IMR-90 (cell line): Measurements from ENCODE around the gene KLHDC7B. TPM values are rescaled to one million over a fixed set of nuclear protein-coding genes. Genes with fewer than 3 reads are reported as not detected.

Experiments
- ATAC-seq: fragments of 200-7000 bp; cut with Tn5 transposase; 2 replicates; pipeline ENCODE4 v1.9.1; 2020; ENCODE audit warnings: low read depth, mild to moderate bottlenecking, moderate library complexity
- BruUV-seq: library from RNA; stranded (reverse); fragments of 400-500 nt; replicated peaks from 2 replicates; lab custom pipeline; 2021; lab: Mats Ljungman, UMichigan
- CTCF ChIA-PET: fragments of 300-600 bp; formaldehyde crosslinking; extraction: SDS; loops from one replicate; lab custom pipeline; 2021; ENCODE audit warnings: antibody characterized with exemption; lab: Yijun Ruan, JAX
- POLR2A ChIA-PET: fragments of 300-600 bp; sonication (Branson Sonifier 250); formaldehyde crosslinking; loops from one replicate; lab custom pipeline; 2022; ENCODE audit warnings: antibody characterized with exemption; ENCODE audit not compliant: unreplicated experiment; lab: Charles Lee
- DNase-seq: peaks from one replicate; pipeline ENCODE4 v3.0.0; 2013
- H2AFZ ChIP-seq: replicated peaks from 2 replicates; pipeline ENCODE3; 2013; ENCODE audit warnings: low read length, mild to moderate bottlenecking; ENCODE audit not compliant: poor library complexity
- H2AK5ac ChIP-seq: 2 replicates; pipeline ENCODE4 v1.6.1; 2013; ENCODE audit warnings: low read depth, low read length, inconsistent platforms
- H2AK9ac ChIP-seq: replicated peaks from 2 replicates; pipeline ENCODE3; 2013; ENCODE audit warnings: mild to moderate bottlenecking, low read depth, low read length, moderate library complexity; ENCODE audit not compliant: poor library complexity
- H2BK120ac ChIP-seq: 2 replicates; pipeline ENCODE4 v1.6.1; 2013; ENCODE audit warnings: low read depth, low read length, inconsistent platforms
- H2BK15ac ChIP-seq: 3 replicates; pipeline ENCODE4 v1.6.1; 2013; ENCODE audit warnings: low read depth, low read length, inconsistent platforms
- H2BK20ac ChIP-seq: 2 replicates; pipeline ENCODE4 v1.6.1; 2013; ENCODE audit warnings: low read depth, mild to moderate bottlenecking, inconsistent platforms, low read length, moderate library complexity
- H2BK5ac ChIP-seq: 2 replicates; pipeline ENCODE4 v1.6.1; 2013; ENCODE audit warnings: mild to moderate bottlenecking, low read depth, low read length, inconsistent platforms; ENCODE audit not compliant: poor library complexity, severe bottlenecking
- H3K14ac ChIP-seq: replicated peaks from 2 replicates; pipeline ENCODE4 v1.6.1; 2013; ENCODE audit warnings: low read depth, low read length, inconsistent platforms
- H3K18ac ChIP-seq: 2 replicates; pipeline ENCODE4 v1.6.1; 2013; ENCODE audit warnings: low read depth, low read length, control low read depth
- H3K23ac ChIP-seq: 2 replicates; pipeline ENCODE4 v1.6.1; 2013; ENCODE audit warnings: low read depth, low read length, inconsistent platforms
- H3K27ac ChIP-seq: 2 replicates; pipeline ENCODE4 v1.5.1; 2013; ENCODE audit warnings: mild to moderate bottlenecking, control low read depth, low read length; ENCODE audit not compliant: insufficient read depth
- H3K27me3 ChIP-seq: 2 replicates; pipeline ENCODE4 v1.6.1; 2013; ENCODE audit warnings: low read length; ENCODE audit not compliant: control insufficient read depth, insufficient read depth
- H3K36me3 ChIP-seq: 2 replicates; pipeline ENCODE4 v1.6.1; 2013; ENCODE audit warnings: low read length, mixed read lengths; ENCODE audit not compliant: control insufficient read depth, insufficient read depth
- H3K4ac ChIP-seq: 2 replicates; pipeline ENCODE4 v1.6.1; 2013; ENCODE audit warnings: low read depth, low read length, inconsistent platforms
- H3K4me1 ChIP-seq: 2 replicates; pipeline ENCODE4 v1.6.1; 2013; ENCODE audit warnings: low read length, mixed read lengths; ENCODE audit not compliant: control insufficient read depth, insufficient read depth
- H3K4me2 ChIP-seq: 2 replicates; pipeline ENCODE4 v1.6.1; 2013; ENCODE audit warnings: low read depth, mild to moderate bottlenecking, control low read depth, low read length, moderate library complexity
- H3K4me3 ChIP-seq: 2 replicates; pipeline ENCODE4 v1.5.1; 2013; ENCODE audit warnings: low read depth, mild to moderate bottlenecking, control low read depth, low read length, moderate library complexity; ENCODE audit not compliant: insufficient read depth
- H3K56ac ChIP-seq: 2 replicates; pipeline ENCODE4 v1.6.1; 2013; ENCODE audit warnings: low read length, inconsistent platforms; ENCODE audit not compliant: insufficient read depth; ENCODE audit errors: extremely low read depth
- H3K79me1 ChIP-seq, 2 experiments: 2 replicates each; pipeline ENCODE4 v1.6.1; 2013; ENCODE audit warnings: low read length in 2 of 2, inconsistent platforms in 1 of 2, low read depth in 1 of 2
- H3K9ac ChIP-seq: 2 replicates; pipeline ENCODE4 v1.6.1; 2013; ENCODE audit warnings: low read depth, low read length, control low read depth
- H3K9me1 ChIP-seq: 2 replicates; pipeline ENCODE4 v1.6.1; 2013; ENCODE audit warnings: low read length, inconsistent platforms; ENCODE audit not compliant: insufficient read depth
- H3K9me3 ChIP-seq: 2 replicates; pipeline ENCODE4 v1.6.1; 2013; ENCODE audit warnings: low read length; ENCODE audit not compliant: control insufficient read depth, insufficient read depth
- H4K20me1 ChIP-seq: 2 replicates; pipeline ENCODE4 v1.6.1; 2013; ENCODE audit warnings: low read length, inconsistent platforms; ENCODE audit not compliant: insufficient read depth
- H4K5ac ChIP-seq: 2 replicates; pipeline ENCODE4 v1.6.1; 2013; ENCODE audit warnings: mild to moderate bottlenecking, low read depth, low read length, control low read depth
- H4K8ac ChIP-seq, 2 experiments: 2 replicates each; pipeline ENCODE4 v1.6.1; 2013; ENCODE audit warnings: low read depth in 2 of 2, low read length in 2 of 2, control low read depth in 1 of 2, inconsistent platforms in 1 of 2
- H4K91ac ChIP-seq: 2 replicates; pipeline ENCODE4 v1.6.1; 2013; ENCODE audit warnings: low read depth, low read length, inconsistent platforms; ENCODE audit not compliant: insufficient read depth
- CEBPB ChIP-seq: IDR thresholded peaks from 2 replicates; pipeline ENCODE4 v1.6.1; 2012; ENCODE audit warnings: low read depth, low read length, improper control_type of control experiment
- ELK1 ChIP-seq: fragments of 150-350 bp; IDR thresholded peaks from 2 replicates; pipeline ENCODE4 v1.6.1; 2016; ENCODE audit warnings: low read depth, mild to moderate bottlenecking, low read length, moderate library complexity, borderline replicate concordance
- FOS ChIP-seq: fragments of 150-350 bp; IDR thresholded peaks from 2 replicates; pipeline ENCODE4 v1.6.1; 2016; ENCODE audit warnings: low read depth, low read length
- MAFK ChIP-seq: IDR thresholded peaks from 2 replicates; pipeline ENCODE4 v1.6.1; 2012; ENCODE audit warnings: low read depth, low read length, improper control_type of control experiment
- MAZ ChIP-seq: IDR thresholded peaks from 2 replicates; pipeline ENCODE4 v1.6.1; 2012; ENCODE audit warnings: low read depth, mild to moderate bottlenecking, low read length, improper control_type of control experiment, moderate library complexity, borderline replicate concordance
- MXI1 ChIP-seq: IDR thresholded peaks from 2 replicates; pipeline ENCODE4 v1.6.1; 2012; ENCODE audit warnings: low read depth, mild to moderate bottlenecking, low read length, moderate library complexity, borderline replicate concordance
- NFE2L2 ChIP-seq: fragments of 150-350 bp; IDR thresholded peaks from 2 replicates; pipeline ENCODE4 v1.6.1; 2016; ENCODE audit warnings: low read depth, mild to moderate bottlenecking, low read length
- RCOR1 ChIP-seq: IDR thresholded peaks from 2 replicates; pipeline ENCODE4 v1.6.1; 2012; ENCODE audit warnings: mild to moderate bottlenecking, low read length, improper control_type of control experiment; ENCODE audit not compliant: insufficient replicate concordance
- RFX5 ChIP-seq: IDR thresholded peaks from 2 replicates; pipeline ENCODE4 v1.8.0; 2012; ENCODE audit warnings: low read depth, mild to moderate bottlenecking, low read length, moderate library complexity
- WGBS, 2 experiments: methylation state at CpG; one replicate each; pipeline versions ENCODE4 v1.1.5 to v1.1.7; 2013; ENCODE audit warnings: missing lambda C conversion rate in 2 of 2; ENCODE audit not compliant: insufficient read length in 1 of 2; ENCODE audit errors: extremely low coverage in 2 of 2; 5-methylcytosine and 5-hydroxymethylcytosine counted together
- dilution Hi-C: fragments of 300-500 bp; cut with HindIII; formaldehyde crosslinking; loops from one replicate; pipeline ENCODE4 v1.14.3; 2018; ENCODE audit warnings: low sequenced_read_pairs; ENCODE audit not compliant: unreplicated experiment
- in situ Hi-C: fragments of 300-500 bp; cut with MboI; formaldehyde crosslinking; loops from 3 replicates; pipeline ENCODE4 v1.14.3; 2019; ENCODE audit warnings: low sequenced_read_pairs, inconsistent platforms, mixed read lengths
- intact Hi-C: fragments of 100-400 bp; cut with micrococcal nuclease; formaldehyde crosslinking; loops from 2 replicates; pipeline ENCODE4 v1.10.0; 2022
- polyA plus RNA-seq, 3 experiments: library from polyadenylated mRNA; depleted of rRNA; stranded (reverse); fragments of >200 nt; gene quantifications; 2 replicates each; pipeline ENCODE4 v1.2.3, GENCODE V29; 2012; ENCODE audit warnings: low replicate concordance in 1 of 3
- total RNA-seq: library from RNA; depleted of rRNA; stranded (reverse); fragments of >200 nt; gene quantifications from 2 replicates; pipeline ENCODE4 v1.2.3, GENCODE V29; 2012

KLHDC7B gene
- total and polyA plus RNA-seq, 2 of the 4 experiments (the other 2 are of a cell fraction) = 0.05 TPM; not detected in 1

GRCh38 chr22:50513175-50513574 lies 32.5 kb upstream of the KLHDC7B start:
- Histone ChIP-seq H4K5ac (no peak overlapping the region), H3K23ac (no peak overlapping the region), H3K9me1 (peaks cover 4% of the 10 kb centered on the region; the same call in 1 of the 2 replicates), H3K4me1 (peaks cover 2% of the 10 kb centered on the region; the same call in 1 of the 2 replicates), H3K4me2 (no peak overlapping the region), H3K18ac (no peak overlapping the region), H2AK5ac (no peak overlapping the region), H3K36me3 (peaks cover 15% of the 10 kb centered on the region), H2BK120ac (no peak overlapping the region), H4K8ac (no peak overlapping the region), H4K20me1 (peaks cover 4% of the 10 kb centered on the region), H3K79me1 (peaks cover 39 to 61% of the 10 kb centered on the region in 2 experiments), H3K4ac (no peak overlapping the region), H3K14ac (no peak overlapping the region), H3K27ac (no peak overlapping the region), H3K9me3 (no peaks in the 10 kb centered on the region), H3K56ac (no peak overlapping the region), H2BK5ac (no peak overlapping the region), H3K4me3 (no peak overlapping the region), H2AK9ac (no peak overlapping the region), H4K91ac (no peak overlapping the region), H3K27me3 (no peaks in the 10 kb centered on the region), H2BK15ac (no peak overlapping the region), H3K9ac (no peak overlapping the region), H2BK20ac (no peak overlapping the region), H2AFZ (no peak overlapping the region)
- DNase-seq (no peak), ATAC-seq (no peak)
- in situ Hi-C loops = no loop called here
- intact Hi-C loops = no loop called here
- no TSS peak for BruUV-seq
- WGBS, 2 experiments = 97% methylated on average over 12 of the region's 15 CpGs; no CpG with 5 or more reads in 1 of the 2 experiments
- ChIA-PET POLR2A (no interaction called here), CTCF (no interaction called here)
- dilution Hi-C loops = no loop called here
- TF ChIP-seq FOS = no peak
- TF ChIP-seq MAZ = no peak
- TF ChIP-seq MAFK = no peak
- no peak for TF ChIP-seq ELK1
- no peak for TF ChIP-seq MXI1
- TF ChIP-seq NFE2L2 = no peak
- no peak for TF ChIP-seq RFX5
- no peak for TF ChIP-seq RCOR1
- TF ChIP-seq CEBPB = no peak
